NCI-H2029 treated with DMSO at 0.1 percent for 48 hours (cell line): ENCODE measurements around the gene PTPN3.
"Not testable (repeated sequence)": the region's sequence is repeated elsewhere in the genome, so short reads cannot be mapped to it uniquely, and the experiment has no call there.

Source experiments
- DNase-seq: peaks from one replicate; lab custom pipeline; 2025; lab: John Stamatoyannopoulos, UW

Gene PTPN3

DNA sequence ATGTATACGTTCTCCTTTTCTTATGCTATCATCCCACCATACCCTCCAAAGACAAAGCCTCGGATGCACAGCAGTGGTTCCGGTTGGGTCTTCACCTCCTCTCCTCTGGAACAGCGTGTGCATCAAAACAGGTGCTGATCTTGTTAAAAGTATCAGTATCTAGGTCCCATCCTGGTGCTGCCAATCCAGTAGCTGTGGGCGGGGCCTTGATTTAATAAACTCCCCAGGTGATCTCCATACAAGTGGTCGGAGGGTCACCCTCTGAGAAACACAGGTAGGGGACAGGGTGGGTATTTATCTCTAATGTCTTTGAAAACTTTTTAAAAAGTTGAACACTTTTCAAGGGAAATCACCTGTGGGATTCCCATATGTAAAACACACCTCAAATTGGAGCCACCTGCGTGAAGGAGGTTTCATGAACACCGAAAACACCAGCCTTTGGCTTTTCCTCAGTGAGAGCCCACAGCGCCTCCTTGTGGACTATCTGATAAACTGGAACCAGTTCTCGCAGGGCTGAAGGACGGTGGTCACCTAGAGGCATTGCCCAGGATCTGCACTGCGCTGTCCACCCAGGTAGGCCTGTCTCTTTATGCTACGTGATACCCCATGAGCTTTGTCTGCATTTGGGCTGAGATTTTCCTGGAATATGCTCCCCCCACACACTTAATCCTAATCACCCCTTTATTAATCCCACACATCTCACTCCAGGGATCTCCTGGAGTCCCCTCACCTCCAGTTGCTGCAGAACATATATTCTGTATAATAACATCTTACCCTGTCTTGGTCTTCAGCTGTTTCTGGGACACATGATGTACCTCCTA, 96.7 kb downstream of the PTPN3 start:
- DNase-seq = no peak

DNA sequence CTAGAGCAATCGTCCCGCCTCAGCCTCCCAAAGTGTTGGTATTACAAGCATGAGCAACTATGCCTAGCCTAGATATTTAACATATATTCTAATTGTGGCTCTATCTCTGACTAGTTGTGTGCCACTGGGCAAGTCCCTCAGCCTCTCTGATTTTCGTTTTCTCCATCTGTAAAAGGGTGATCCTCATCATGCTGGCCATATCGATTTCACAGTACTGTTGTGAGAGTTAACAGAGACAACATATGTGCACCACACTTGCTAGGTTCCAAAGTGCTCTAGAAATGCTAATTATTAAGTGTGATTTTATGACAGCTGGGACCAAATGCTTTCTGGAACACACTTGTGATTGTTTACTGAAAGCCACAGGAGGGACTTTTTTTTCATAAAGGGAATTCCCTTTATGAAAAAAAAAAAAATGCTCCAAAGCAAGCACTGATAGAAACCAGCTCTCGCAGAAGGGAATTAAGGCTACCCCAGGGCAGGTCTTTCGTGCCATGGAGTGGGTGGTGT, 98.8 kb downstream of the PTPN3 start:
- DNase-seq = no peak

GRCh38 chr9:109391176-109391575, 106.9 kb downstream of the PTPN3 start:
- DNase-seq = no peak

DNA sequence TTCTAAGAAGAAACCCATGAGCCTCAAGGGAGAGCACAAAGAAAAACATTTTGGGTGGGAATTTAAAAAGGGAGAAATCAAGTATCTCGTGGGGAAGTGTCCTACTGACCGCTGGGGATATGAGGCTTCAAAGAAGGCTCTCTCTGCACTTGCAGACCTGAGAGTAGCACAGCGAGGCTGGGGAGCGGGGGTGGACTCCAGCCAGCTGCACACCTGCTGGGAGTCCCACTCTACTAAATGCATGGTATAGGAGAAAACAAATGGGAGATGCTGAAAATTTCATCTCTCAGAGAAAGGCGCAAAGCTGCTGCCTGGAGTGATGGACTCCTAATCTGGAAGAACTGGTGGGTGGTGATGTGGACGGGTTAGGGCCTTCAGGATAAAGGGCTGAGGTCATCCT, 110.3 kb downstream of the PTPN3 start:
- DNase-seq = no peak

DNA sequence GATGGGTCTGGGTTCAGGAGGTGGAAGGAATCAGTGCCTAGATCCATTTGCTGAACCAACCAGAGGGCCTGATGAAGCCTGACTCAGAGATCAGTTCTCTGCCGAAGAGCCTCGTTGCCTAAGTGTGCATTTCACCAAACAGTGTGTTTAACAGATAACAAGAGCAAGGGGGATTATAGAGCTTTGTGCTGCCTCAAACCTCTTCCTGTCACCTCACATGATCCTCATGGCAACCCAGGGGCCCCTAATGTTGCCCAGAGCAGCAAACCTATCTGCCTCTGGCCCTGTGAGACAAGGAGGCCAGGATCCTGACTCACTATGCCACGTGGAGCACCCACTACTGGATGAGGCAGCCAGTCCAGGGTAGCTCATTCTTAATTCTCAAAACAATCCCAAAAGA, 110.9 kb downstream of the PTPN3 start:
- DNase-seq = no peak

- DNase-seq = no peak
Measured at GRCh38 chr9:109385499-109385898, 112.6 kb downstream of the PTPN3 start.

- no peak for DNase-seq
Measured at GRCh38 chr9:109383947-109384346, 114.2 kb downstream of the PTPN3 start.

GRCh38 chr9:109383356-109383755, 114.8 kb downstream of the PTPN3 start:
- no peak for DNase-seq

DNA sequence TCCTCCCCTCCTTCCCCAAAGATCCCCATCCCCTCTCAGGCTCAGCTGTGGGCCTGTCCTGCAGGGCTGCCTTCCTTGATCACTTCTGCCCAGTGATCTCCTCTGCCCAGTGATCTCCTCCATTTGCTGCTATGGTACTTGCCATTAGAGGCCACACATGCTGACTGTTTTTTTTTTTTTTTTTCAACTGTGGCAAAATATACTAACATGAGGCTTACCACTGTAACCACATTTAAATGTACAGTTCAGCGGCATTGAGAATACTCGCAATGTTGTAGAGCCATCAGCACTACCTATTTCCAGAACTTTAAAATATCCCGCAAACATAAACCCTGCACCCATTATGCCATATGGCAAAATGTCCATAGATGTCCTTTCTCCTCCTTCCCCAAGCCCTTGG, 115.5 kb downstream of the PTPN3 start:
- no peak for DNase-seq

- DNase-seq = no peak
Measured at GRCh38 chr9:109382182-109382581, 115.9 kb downstream of the PTPN3 start.

- DNase-seq = no peak
Measured at GRCh38 chr9:109381011-109381729, 116.9 kb downstream of the PTPN3 start.

GRCh38 chr9:109379513-109379912, 118.6 kb downstream of the PTPN3 start:
- no peak for DNase-seq

- DNase-seq = no peak
Measured at GRCh38 chr9:109378316-109378715, 119.8 kb downstream of the PTPN3 start.

DNA sequence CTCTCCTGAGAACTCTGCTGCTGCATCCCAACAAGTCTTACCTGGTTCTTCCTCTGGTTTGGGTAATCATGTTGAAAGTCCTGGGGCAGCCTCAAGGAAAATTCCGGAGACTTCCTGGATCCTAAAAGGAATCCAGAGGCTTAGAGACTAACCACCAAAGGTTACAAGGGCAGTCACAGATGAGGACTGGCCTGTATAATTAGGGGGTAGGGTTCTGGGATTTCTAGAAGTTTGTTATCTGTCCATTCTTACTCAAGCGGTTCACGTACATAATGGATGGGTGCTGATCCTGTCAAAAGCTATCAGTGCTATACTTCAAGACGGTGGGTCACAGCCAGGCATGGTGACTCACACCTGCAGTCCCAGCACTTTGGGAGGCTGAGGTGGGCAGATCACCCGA, 125.9 kb downstream of the PTPN3 start:
- no peak for DNase-seq

GRCh38 chr9:109371374-109371773, 126.7 kb downstream of the PTPN3 start:
- no peak for DNase-seq

- no peak for DNase-seq
Measured at GRCh38 chr9:109369285-109369684, 128.8 kb downstream of the PTPN3 start.

- no peak for DNase-seq
Measured at GRCh38 chr9:109360771-109361170, 137.3 kb downstream of the PTPN3 start.

- DNase-seq = not testable (repeated sequence)
Measured at GRCh38 chr9:109358968-109359603, 139.0 kb downstream of the PTPN3 start.

GRCh38 chr9:109355564-109356297, 142.4 kb downstream of the PTPN3 start:
- no peak for DNase-seq

GRCh38 chr9:109354190-109354589, 143.9 kb downstream of the PTPN3 start:
- DNase-seq = no peak

GRCh38 chr9:109351032-109351431, 147.1 kb downstream of the PTPN3 start:
- DNase-seq = no peak

GRCh38 chr9:109349421-109349846, 148.7 kb downstream of the PTPN3 start:
- DNase-seq = peak; percentile 8
